GM19238 (cell line): Measurements from ENCODE around the gene CXorf66.
"Not testable (repeated sequence)": the region's sequence is repeated elsewhere in the genome, so short reads cannot be mapped to it uniquely, and the experiment has no call there.

ENCODE experiments used
- DNase-seq: peaks from one replicate; pipeline ENCODE4 v3.0.0; 2011; ENCODE audit warnings: low spot score; ENCODE audit not compliant: insufficient read length

The CXorf66 gene

DNA sequence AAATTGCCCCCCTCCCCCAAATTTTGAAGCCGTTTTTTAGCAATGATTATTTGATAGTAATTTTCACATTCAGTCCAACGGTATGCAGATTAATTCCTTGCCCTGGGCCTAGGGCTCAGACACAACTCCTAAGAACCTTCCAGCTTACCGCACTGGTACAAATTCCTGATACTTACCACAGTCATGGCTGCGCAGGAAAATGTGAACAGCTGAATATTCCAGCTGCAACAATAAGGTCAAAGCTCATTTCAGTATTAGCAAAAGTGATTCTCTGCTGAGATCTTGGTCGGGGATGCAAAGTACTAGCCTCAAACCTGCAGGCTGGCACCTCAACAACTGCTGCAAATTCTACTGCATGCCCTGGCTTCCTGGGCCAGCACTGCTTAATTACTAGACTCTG is 35.4 kb downstream of the CXorf66 start:
- DNase-seq, result no peak

DNA sequence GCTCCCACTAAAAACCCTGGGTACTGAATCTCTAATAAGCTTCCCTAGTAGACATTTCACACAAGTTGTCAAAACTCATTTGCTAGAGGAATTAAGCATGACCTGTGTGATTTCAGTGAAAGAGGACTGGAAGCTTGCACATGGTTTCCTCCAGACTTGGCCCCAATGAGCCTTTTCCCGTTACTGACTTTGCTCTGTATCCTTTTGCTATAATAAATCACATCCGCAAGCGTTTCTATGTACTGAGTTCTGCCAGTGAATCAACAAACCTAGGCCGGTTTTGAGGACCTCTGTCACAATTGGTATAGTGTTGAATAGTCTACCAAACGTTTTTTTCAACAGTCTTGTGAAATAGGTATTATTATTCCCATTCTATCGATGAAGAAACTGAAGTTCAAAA is 40.6 kb downstream of the CXorf66 start:
- DNase-seq, result no peak

DNA sequence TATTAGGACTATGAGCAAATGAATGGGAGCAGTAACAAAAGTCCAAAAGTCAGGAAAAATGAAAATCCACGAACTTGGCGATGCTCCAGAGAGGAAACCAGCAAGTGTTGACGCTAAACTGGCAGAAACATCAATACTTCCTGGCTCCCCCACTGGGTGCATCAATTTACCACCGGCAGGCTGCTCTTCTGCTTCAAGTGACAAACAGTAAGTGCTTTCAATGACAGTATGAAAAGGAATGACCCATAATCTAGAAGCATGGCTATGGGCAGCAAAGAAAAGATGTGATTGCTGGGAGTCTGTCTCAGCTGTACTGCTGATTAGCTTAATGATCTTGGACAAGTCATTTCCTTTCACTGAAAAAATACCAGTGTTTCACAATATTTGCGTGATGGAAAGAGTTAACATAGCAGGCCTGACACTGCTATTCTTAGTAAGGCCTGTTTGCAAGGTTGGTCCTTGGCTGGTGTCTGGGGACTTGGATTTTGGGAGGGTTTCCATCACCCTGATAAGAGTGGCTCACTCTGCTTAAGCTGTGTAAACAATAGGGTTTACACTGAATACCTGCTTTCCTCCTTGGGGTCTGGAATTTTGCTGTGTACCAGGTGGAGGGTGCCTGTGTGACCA is 41.1 kb downstream of the CXorf66 start:
- DNase-seq, result no peak

DNA sequence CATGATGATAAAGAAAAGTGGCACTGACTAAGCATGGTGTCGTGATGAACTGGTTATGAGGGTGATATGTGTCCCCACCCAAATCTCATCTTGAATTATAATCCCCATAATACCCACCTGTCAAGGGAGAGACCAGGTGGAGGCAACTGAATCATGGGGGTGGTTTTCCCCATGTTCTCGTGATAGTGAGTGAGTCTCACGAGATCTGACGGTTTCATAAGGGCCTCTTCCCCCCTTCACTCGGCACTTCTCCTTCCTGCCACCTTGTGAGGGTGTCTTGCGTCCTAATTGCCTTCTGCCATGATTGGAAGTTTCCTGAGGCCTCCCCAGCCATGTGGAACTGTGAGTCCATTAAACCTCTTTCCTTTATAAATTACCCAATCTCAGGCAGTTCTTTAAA is 44.2 kb downstream of the CXorf66 start:
- DNase-seq, result not testable (repeated sequence)

DNA sequence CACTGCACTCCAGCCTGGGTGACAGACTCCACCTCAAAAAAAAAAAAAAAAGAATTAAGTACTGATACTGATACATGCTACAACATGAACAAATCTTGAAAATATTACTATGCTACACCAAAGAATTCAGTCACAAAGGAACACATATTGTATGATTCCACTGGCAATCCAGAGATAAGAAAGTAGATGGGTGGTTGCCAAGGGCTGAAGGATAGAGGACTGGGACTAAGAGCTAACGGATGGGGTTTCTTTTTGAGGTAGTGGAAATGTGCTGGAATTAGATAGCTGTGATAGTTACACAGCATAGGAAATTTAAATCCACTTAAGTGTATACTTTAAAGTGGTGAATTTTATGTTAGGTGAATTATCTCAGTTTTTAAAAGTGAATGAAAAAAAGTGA is 45.0 kb downstream of the CXorf66 start:
- DNase-seq, result no peak

DNA sequence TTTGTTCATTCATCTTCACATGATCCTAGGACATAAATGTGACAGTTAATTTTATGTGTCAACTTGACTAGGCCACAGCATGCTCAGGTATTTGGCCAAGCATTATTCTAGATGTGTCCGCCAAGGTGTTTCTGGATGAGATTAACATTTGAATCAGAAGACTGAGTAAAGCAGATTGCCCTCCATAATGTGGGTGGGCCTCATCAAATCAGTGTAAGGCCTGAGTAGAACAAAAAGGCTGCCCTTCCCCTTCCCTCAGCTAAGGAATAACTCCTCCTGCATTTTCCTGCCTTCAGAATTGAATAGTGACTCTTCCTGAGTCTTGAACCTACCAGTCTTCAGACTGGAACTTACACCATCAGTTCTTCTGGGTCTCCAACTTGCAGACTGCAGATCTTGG is 50.9 kb downstream of the CXorf66 start:
- no peak for DNase-seq

DNA sequence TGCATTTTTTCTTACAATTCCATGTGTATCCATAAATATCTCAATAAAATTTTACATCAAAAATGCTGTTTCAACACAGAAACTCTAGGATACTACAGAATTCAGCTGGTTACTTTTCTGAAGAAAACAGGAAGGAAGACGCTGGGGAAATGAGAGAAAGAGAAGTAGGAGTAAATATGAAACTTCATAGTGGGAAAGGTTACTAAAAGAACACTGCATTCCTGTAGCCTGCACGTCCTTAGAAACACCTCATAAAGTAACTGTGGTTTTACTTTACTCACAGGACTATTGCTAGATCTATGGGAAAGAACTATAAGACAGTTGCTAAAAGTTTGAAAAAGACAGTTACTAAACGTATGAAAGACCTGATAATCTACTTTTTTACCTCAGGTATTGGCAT is 55.6 kb downstream of the CXorf66 start:
- DNase-seq, result no peak

DNA sequence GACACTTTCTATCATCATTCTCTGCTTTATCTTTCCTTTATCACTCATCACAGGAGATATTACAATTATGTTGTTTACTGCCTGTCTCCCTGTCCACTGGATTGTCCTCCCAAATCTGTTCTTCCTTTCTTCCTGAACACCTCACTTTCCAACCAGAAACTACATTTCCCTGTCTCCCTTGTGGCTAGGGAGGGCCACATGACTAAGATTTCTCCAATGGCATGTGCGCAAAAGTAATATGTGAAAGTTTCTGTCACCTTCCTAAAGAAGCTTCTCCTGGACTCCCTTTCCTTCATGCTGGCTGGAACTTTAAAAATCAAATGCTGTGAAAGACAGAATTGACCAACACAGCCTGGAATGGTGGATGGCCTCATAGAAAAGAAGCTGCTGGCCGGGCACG is 58.2 kb downstream of the CXorf66 start:
- DNase-seq, result no peak

DNA sequence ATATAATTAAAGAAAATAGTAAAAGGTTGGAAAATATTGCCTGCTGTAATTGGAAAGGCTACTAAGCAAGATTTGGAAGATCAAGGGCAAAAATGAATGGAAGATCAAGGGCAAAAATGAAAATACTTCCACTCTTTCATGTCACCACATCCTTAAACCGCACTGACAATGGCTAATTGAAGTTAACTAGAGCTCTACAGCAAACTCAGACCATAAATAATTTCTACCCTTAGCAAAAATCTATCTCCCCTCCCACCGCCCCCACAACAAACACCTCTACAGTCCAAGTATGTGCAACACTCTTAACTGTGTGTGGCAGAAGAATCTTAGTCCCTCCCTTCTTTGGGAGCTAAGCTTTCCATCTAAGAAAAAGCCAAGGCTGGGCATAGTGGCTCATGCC is 59.6 kb downstream of the CXorf66 start:
- DNase-seq, result no peak
